ENCODE measurements around the gene CCM2L. TPM values are rescaled to one million over a fixed set of nuclear protein-coding genes. Genes with fewer than 3 reads are reported as not detected.

CCM2L gene
- total and polyA plus RNA-seq, 2 experiments from 2014 or later, result 4.9 to 13.3 TPM

- H3K27me3 Mint-ChIP-seq (ENCODE audit: insufficient read depth, low read depth, poor library complexity), result peaks cover 19% of the 10 kb centered on the region
- Histone ChIP-seq H3K4me1 (ENCODE audit: insufficient read depth) (peaks cover 30% of the 10 kb centered on the region), H4K20me1 (replicated peaks; ENCODE audit: insufficient read depth) (peaks cover 30% of the 10 kb centered on the region), H3K27ac (ENCODE audit: low read depth) (0 out of 2 replicates have a peak within 1 kb of the TSS, but pooled peaks have one; percentile 77), H3K4me2 (peak within 1 kb of the TSS; percentile 100), H3K79me2 (replicated peaks; ENCODE audit: insufficient read depth) (no peaks in the 10 kb centered on the region), H3F3A (replicated peaks; ENCODE audit: low read depth) (peaks cover 23% of the 10 kb centered on the region), H3K9me2 (ENCODE audit: insufficient read depth) (no peaks in the 10 kb centered on the region), H3K27me3 (ENCODE audit: insufficient read depth) (peaks cover 29% of the 10 kb centered on the region), H2AFZ (peak within 1 kb of the TSS; percentile 98), H3K36me3 (ENCODE audit: insufficient read depth) (no peaks in the 10 kb centered on the region), H3K4me3 (peak within 1 kb of the TSS; percentile 98)
- DNase-seq (ENCODE audit: low spot score), result peak; percentile 86
- H3K27ac Mint-ChIP-seq, result peak within 1 kb of the TSS; percentile 24; the same call in 1 of the 2 replicates
- H3K9me3 Mint-ChIP-seq, result peaks cover 8% of the 10 kb centered on the region
- TF ChIP-seq POLR2AphosphoS5 (IDR thresholded peaks at IDR 0.05; ENCODE audit: low read depth) (peak; percentile 43; the same call in 1 of the 2 replicates), REST (IDR thresholded peaks at IDR 0.05; ENCODE audit: unreplicated experiment) (peak; percentile 48)
- TF ChIP-seq, protein P1, sequence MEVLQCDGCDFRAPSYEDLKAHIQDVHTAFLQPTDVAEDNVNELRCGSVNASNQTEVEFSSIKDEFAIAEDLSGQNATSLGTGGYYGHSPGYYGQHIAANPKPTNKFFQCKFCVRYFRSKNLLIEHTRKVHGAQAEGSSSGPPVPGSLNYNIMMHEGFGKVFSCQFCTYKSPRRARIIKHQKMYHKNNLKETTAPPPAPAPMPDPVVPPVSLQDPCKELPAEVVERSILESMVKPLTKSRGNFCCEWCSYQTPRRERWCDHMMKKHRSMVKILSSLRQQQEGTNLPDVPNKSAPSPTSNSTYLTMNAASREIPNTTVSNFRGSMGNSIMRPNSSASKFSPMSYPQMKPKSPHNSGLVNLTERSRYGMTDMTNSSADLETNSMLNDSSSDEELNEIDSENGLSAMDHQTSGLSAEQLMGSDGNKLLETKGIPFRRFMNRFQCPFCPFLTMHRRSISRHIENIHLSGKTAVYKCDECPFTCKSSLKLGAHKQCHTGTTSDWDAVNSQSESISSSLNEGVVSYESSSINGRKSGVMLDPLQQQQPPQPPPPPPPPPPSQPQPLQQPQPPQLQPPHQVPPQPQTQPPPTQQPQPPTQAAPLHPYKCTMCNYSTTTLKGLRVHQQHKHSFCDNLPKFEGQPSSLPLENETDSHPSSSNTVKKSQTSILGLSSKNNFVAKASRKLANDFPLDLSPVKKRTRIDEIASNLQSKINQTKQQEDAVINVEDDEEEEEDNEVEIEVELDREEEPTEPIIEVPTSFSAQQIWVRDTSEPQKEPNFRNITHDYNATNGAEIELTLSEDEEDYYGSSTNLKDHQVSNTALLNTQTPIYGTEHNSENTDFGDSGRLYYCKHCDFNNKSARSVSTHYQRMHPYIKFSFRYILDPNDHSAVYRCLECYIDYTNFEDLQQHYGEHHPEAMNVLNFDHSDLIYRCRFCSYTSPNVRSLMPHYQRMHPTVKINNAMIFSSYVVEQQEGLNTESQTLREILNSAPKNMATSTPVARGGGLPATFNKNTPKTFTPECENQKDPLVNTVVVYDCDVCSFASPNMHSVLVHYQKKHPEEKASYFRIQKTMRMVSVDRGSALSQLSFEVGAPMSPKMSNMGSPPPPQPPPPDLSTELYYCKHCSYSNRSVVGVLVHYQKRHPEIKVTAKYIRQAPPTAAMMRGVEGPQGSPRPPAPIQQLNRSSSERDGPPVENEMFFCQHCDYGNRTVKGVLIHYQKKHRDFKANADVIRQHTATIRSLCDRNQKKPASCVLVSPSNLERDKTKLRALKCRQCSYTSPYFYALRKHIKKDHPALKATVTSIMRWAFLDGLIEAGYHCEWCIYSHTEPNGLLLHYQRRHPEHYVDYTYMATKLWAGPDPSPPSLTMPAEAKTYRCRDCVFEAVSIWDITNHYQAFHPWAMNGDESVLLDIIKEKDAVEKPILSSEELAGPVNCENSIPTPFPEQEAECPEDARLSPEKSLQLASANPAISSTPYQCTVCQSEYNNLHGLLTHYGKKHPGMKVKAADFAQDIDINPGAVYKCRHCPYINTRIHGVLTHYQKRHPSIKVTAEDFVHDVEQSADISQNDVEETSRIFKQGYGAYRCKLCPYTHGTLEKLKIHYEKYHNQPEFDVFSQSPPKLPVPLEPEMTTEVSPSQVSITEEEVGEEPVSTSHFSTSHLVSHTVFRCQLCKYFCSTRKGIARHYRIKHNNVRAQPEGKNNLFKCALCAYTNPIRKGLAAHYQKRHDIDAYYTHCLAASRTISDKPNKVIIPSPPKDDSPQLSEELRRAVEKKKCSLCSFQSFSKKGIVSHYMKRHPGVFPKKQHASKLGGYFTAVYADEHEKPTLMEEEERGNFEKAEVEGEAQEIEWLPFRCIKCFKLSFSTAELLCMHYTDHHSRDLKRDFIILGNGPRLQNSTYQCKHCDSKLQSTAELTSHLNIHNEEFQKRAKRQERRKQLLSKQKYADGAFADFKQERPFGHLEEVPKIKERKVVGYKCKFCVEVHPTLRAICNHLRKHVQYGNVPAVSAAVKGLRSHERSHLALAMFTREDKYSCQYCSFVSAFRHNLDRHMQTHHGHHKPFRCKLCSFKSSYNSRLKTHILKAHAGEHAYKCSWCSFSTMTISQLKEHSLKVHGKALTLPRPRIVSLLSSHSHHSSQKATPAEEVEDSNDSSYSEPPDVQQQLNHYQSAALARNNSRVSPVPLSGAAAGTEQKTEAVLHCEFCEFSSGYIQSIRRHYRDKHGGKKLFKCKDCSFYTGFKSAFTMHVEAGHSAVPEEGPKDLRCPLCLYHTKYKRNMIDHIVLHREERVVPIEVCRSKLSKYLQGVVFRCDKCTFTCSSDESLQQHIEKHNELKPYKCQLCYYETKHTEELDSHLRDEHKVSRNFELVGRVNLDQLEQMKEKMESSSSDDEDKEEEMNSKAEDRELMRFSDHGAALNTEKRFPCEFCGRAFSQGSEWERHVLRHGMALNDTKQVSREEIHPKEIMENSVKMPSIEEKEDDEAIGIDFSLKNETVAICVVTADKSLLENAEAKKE (CRISPR knock-in tag; IDR thresholded peaks at IDR 0.05), result no peak
- peak within 1 kb of the TSS; percentile 86 for H3K4me3 Mint-ChIP-seq
- ATAC-seq, result peak; percentile 62
- H3K4me1 Mint-ChIP-seq, result peaks cover 28% of the 10 kb centered on the region
- H3K36me3 Mint-ChIP-seq (ENCODE audit: low read depth), result no peaks in the 10 kb centered on the region
These were observed 42.4 kb upstream of the CCM2L start, which contains the start of gene XKR7 for GRCh38 chr20:31967830-31968249. Gene XKR7, plus strand, starts transcription at chr20:31968151. Its CDS starts 25 bp downstream, at chr20:31968176.
